ENCODE measurements around the gene YY1. TPM values are rescaled to one million over a fixed set of nuclear protein-coding genes. Genes with fewer than 3 reads are reported as not detected.

Gene YY1
- polyA plus RNA-seq, 3 donors: 13.3 to 35.2 (median 15.7) TPM

DNA sequence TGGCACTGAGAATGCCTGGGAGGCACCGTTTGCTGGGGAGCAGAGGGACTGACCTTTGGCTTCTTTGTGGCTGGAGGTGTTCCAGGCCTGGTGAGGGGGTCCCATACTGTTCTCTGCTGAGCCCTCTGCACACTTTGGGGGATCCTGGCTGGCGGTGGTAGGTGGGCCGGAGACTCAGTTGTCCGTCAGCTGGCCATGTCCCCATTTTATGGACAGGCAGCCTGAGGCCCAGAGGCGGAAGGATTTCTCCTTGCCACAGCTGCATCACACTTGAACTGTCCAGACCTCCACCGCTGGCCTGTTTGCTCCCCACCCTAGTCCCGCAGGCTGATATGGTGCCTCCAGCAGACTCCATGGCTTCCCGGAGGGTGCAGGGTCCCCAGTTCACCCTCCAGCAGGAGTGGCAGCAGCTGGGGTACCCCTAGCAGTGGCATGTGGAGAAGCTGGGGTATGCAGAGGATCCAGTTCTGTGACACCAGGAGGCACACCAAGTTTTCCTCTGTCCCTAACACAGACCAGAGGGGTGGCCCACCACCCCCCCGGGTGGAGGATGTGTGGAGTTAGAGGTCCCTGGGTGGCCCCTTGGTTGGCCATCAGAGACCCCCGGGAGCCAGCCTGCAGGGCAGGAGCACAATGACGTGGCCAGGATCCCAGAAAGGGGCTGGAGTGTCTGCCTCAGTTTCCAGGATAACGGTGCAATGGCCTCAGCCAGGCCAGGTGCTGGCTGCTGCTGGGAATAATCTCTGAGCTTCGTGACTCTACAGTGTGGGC, 52.5 kb downstream of the YY1 start:
- no peak overlapping the region for H3K4me3 Mint-ChIP-seq
- H3K27me3 Mint-ChIP-seq (ENCODE audit: low read depth in 3 of 3): peaks cover 0 to 2% (median 0%) of the 10 kb centered on the region in 3 donors
- H3K4me1 Mint-ChIP-seq: peaks cover 23% of the 10 kb centered on the region
- H3K9me3 Mint-ChIP-seq: peaks cover 0 to 2% (median 0%) of the 10 kb centered on the region in 7 donors
- no peaks in the 10 kb centered on the region for H3K9me3 ChIP-seq (replicated peaks in 1 of 2; ENCODE audit: control insufficient read depth in 1 of 2, insufficient read depth in 1 of 2, low read length in 2 of 2)
- no peak for DNase-seq
- no peak overlapping the region for H2AFZ ChIP-seq (ENCODE audit: insufficient read depth, low read depth, low read length, poor library complexity, severe bottlenecking)
- H3K36me3 ChIP-seq (replicated peaks in 1 of 2; ENCODE audit: control insufficient read depth in 1 of 2, insufficient read depth in 2 of 2, low read length in 2 of 2): peaks cover 12 to 25% of the 10 kb centered on the region in 2 donors
- intact Hi-C loops (cut with micrococcal nuclease): no loop called here
- TF ChIP-seq, protein P1, sequence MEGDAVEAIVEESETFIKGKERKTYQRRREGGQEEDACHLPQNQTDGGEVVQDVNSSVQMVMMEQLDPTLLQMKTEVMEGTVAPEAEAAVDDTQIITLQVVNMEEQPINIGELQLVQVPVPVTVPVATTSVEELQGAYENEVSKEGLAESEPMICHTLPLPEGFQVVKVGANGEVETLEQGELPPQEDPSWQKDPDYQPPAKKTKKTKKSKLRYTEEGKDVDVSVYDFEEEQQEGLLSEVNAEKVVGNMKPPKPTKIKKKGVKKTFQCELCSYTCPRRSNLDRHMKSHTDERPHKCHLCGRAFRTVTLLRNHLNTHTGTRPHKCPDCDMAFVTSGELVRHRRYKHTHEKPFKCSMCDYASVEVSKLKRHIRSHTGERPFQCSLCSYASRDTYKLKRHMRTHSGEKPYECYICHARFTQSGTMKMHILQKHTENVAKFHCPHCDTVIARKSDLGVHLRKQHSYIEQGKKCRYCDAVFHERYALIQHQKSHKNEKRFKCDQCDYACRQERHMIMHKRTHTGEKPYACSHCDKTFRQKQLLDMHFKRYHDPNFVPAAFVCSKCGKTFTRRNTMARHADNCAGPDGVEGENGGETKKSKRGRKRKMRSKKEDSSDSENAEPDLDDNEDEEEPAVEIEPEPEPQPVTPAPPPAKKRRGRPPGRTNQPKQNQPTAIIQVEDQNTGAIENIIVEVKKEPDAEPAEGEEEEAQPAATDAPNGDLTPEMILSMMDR (IDR thresholded peaks at IDR 0.05): no peak
- no peaks in the 10 kb centered on the region for H3K79me2 ChIP-seq (ENCODE audit: insufficient read depth, low read length)
- 100% methylated on average over 9 of the region's 13 CpGs for WGBS (ENCODE audit: insufficient coverage)
- H3K27ac Mint-ChIP-seq: peak overlapping the region in 1 of 7 donors; percentile 6
- H3K36me3 Mint-ChIP-seq: peaks cover 28 to 37% of the 10 kb centered on the region in 2 donors
- H4K20me1 ChIP-seq (ENCODE audit: insufficient read depth, low read length): peaks cover under 1% of the 10 kb centered on the region
- no peak overlapping the region for H3K9ac ChIP-seq (ENCODE audit: insufficient read depth, low read length, poor library complexity, severe bottlenecking)
- H3K4me1 ChIP-seq (ENCODE audit: control insufficient read depth in 1 of 2, insufficient read depth in 2 of 2, low read length in 2 of 2): peaks cover 21 to 30% of the 10 kb centered on the region in 2 donors
- no peak overlapping the region for H3K4me3 ChIP-seq (replicated peaks in 1 of 3; ENCODE audit: low read depth in 2 of 3, low read length in 3 of 3)
- H3K4me2 ChIP-seq (replicated peaks; ENCODE audit: extremely low read depth, low read length, poor library complexity, severe bottlenecking): no peak overlapping the region
- no peak overlapping the region for H3K27ac ChIP-seq (ENCODE audit: low read depth in 1 of 2, low read length in 2 of 2)
- H3K27me3 ChIP-seq (ENCODE audit: control insufficient read depth in 2 of 2, insufficient read depth in 2 of 2, low read length in 2 of 2): no peaks in the 10 kb centered on the region

DNA sequence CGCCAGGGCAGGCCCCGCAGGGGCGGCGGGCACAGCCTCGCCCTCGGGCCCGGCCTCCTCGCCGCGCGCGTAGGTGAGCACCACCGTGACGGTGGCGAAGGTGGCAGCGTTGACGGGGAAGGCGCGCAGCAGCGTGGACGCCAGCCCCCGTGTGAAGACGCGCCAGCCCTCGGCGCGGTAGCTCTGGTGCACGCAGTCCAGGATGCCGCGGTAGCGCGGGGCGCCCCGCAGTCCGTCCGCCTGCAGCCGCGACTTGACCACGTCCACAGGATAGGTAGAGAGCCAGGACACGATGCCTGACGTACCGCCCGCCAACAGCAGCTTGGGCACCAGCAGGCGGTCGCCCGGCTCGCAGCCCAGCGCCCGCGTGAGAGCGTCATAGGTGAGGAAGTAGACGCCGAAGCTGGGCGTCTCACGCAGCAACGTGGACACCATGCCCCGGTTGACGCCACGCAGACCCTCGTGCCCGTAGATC, 53.4 kb downstream of the YY1 start:
- H2AFZ ChIP-seq (ENCODE audit: insufficient read depth, low read depth, low read length, poor library complexity, severe bottlenecking): no peak overlapping the region
- peaks cover 12 to 25% of the 10 kb centered on the region in 2 donors for H3K36me3 ChIP-seq (replicated peaks in 1 of 2; ENCODE audit: control insufficient read depth in 1 of 2, insufficient read depth in 2 of 2, low read length in 2 of 2)
- intact Hi-C loops (cut with micrococcal nuclease): no loop called here
- 98% methylated on average over 60 of the region's 61 CpGs for WGBS (ENCODE audit: insufficient coverage)
- H3K4me1 ChIP-seq (ENCODE audit: control insufficient read depth in 1 of 2, insufficient read depth in 2 of 2, low read length in 2 of 2): peaks cover 29 to 38% of the 10 kb centered on the region in 2 donors
- H4K20me1 ChIP-seq (ENCODE audit: insufficient read depth, low read length): no peaks in the 10 kb centered on the region
- H3K27ac ChIP-seq (ENCODE audit: low read depth in 1 of 2, low read length in 2 of 2): no peak overlapping the region
- H3K79me2 ChIP-seq (ENCODE audit: insufficient read depth, low read length): no peaks in the 10 kb centered on the region
- H3K9me3 Mint-ChIP-seq: peaks cover 0 to 2% (median 0%) of the 10 kb centered on the region in 7 donors
- H3K9ac ChIP-seq (ENCODE audit: insufficient read depth, low read length, poor library complexity, severe bottlenecking): no peak overlapping the region
- H3K27ac Mint-ChIP-seq: no peak overlapping the region
- H3K36me3 Mint-ChIP-seq: peaks cover 28 to 37% of the 10 kb centered on the region in 2 donors
- no peak overlapping the region for H3K4me3 ChIP-seq (replicated peaks in 1 of 3; ENCODE audit: low read depth in 2 of 3, low read length in 3 of 3)
- no peak overlapping the region for H3K4me3 Mint-ChIP-seq
- no peak overlapping the region for H3K4me2 ChIP-seq (replicated peaks; ENCODE audit: extremely low read depth, low read length, poor library complexity, severe bottlenecking)
- DNase-seq: no peak
- TF ChIP-seq, protein P1 (IDR thresholded peaks at IDR 0.05): no peak
- H3K27me3 ChIP-seq (ENCODE audit: control insufficient read depth in 2 of 2, insufficient read depth in 2 of 2, low read length in 2 of 2): no peaks in the 10 kb centered on the region
- peaks cover 0 to 2% (median 0%) of the 10 kb centered on the region in 3 donors for H3K27me3 Mint-ChIP-seq (ENCODE audit: low read depth in 3 of 3)
- peaks cover 32% of the 10 kb centered on the region for H3K4me1 Mint-ChIP-seq
- no peaks in the 10 kb centered on the region for H3K9me3 ChIP-seq (replicated peaks in 1 of 2; ENCODE audit: control insufficient read depth in 1 of 2, insufficient read depth in 1 of 2, low read length in 2 of 2)

Measured in CD14-positive monocyte (primary cell).